Prostate gland (tissue), 2 donors: ENCODE results near the gene FOXJ3.

Experiments used
- POLR2AphosphoS5 ChIP-seq: sonication (generic); formaldehyde crosslinking; IDR thresholded peaks from one replicate; pipeline ENCODE4 v1.6.1; 2017; ENCODE audit warnings: antibody characterized with exemption
- TF ChIP-seq, protein P1 (sequence below), 4 experiments: fragments of 200-600 bp in 2 of 4; fragments of 450-650 bp in 2 of 4; sonication (generic) in 2 of 4; IDR thresholded peaks; 1 replicate in 3 of 4; 2 replicates in 1 of 4; pipeline ENCODE4 v1.5.1; 2016 to 2019; ENCODE audit warnings: antibody characterized with exemption in 4 of 4, mild to moderate bottlenecking in 2 of 4, moderate library complexity in 2 of 4

DNA sequence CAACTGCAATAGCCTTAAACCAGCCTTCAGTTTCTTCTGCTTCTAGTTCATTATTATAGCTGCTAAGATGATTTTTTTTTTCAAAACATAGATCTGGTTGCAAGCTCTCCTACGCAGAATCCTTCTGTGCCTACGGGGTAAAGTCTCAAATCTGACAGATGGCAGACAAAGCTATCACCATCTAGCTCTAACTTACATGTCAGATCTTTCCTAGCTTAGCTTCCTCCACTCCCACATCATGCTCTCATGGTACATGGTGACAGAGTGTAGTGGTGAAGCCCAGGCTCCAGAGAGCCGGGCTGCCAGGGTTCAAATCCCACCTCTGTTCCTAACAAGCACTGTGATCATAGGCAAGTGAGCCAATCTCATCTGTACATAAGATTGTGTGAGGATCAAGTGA is 206.1 kb downstream of the FOXJ3 start:
- TF ChIP-seq POLR2AphosphoS5, result no peak
- TF ChIP-seq, protein P1, sequence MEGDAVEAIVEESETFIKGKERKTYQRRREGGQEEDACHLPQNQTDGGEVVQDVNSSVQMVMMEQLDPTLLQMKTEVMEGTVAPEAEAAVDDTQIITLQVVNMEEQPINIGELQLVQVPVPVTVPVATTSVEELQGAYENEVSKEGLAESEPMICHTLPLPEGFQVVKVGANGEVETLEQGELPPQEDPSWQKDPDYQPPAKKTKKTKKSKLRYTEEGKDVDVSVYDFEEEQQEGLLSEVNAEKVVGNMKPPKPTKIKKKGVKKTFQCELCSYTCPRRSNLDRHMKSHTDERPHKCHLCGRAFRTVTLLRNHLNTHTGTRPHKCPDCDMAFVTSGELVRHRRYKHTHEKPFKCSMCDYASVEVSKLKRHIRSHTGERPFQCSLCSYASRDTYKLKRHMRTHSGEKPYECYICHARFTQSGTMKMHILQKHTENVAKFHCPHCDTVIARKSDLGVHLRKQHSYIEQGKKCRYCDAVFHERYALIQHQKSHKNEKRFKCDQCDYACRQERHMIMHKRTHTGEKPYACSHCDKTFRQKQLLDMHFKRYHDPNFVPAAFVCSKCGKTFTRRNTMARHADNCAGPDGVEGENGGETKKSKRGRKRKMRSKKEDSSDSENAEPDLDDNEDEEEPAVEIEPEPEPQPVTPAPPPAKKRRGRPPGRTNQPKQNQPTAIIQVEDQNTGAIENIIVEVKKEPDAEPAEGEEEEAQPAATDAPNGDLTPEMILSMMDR (IDR thresholded peaks at IDR 0.05), result no peak
